Memory B cell (primary cell): ENCODE measurements around the gene MRPS26.
"Not testable (repeated sequence)": the region's sequence is repeated elsewhere in the genome, so short reads cannot be mapped to it uniquely, and the experiment has no call there.

Source experiments
- ATAC-seq: fragments of 150-1000 bp; cut with Tn5 transposase; 2 replicates; pipeline ENCODE4 v1.10.0; 2021; ENCODE audit warnings: low read depth, mild to moderate bottlenecking, moderate library complexity
- DNase-seq, 2 donors: peaks; one replicate each; pipeline ENCODE4 v3.0.0; 2022; ENCODE audit warnings: low spot score in 2 of 2
- H3K27ac Mint-ChIP-seq: one replicate; pipeline ENCODE4 v1.8.0; 2022; ENCODE audit warnings: mild to moderate bottlenecking, moderate library complexity, mixed read lengths
- H3K27me3 Mint-ChIP-seq: one replicate; pipeline ENCODE4 v1.8.0; 2022; ENCODE audit warnings: mixed read lengths
- H3K36me3 Mint-ChIP-seq: one replicate; pipeline ENCODE4 v1.8.0; 2022; ENCODE audit warnings: mild to moderate bottlenecking, mixed read lengths
- H3K4me1 Mint-ChIP-seq: one replicate; pipeline ENCODE4 v1.8.0; 2022; ENCODE audit warnings: mixed read lengths
- H3K4me3 Mint-ChIP-seq: one replicate; pipeline ENCODE4 v1.8.0; 2022; ENCODE audit warnings: mild to moderate bottlenecking, moderate library complexity, mixed read lengths
- H3K9me3 Mint-ChIP-seq: one replicate; pipeline ENCODE4 v1.8.0; 2022; ENCODE audit warnings: mixed read lengths

MRPS26 gene

DNA sequence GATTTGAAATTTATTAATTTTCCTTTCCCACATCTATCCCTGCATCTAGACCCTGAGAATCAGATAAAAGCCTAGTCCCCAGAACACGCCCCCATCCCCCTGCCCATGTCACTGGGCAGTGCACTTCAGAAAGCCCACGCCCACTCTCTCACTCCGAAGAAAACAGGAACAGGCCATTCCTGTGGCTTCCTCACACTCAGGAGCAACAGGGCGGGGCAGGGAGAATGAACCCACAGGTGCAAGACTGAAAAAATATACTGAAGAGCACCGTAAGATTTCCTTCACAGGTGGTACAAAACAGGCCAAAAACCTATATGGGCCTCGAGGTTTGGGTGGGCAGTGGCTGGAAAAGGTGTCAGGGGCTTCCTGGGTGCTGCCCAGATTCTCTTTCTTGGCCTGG lies 29.0 kb downstream of the MRPS26 start:
- no peak overlapping the region for H3K4me3 Mint-ChIP-seq
- H3K9me3 Mint-ChIP-seq = peaks cover 1% of the 10 kb centered on the region
- no peaks in the 10 kb centered on the region for H3K36me3 Mint-ChIP-seq
- peaks cover 8% of the 10 kb centered on the region for H3K27me3 Mint-ChIP-seq
- no peak overlapping the region for H3K27ac Mint-ChIP-seq
- DNase-seq (no peak), ATAC-seq (no peak)
- H3K4me1 Mint-ChIP-seq = peaks cover 14% of the 10 kb centered on the region

DNA sequence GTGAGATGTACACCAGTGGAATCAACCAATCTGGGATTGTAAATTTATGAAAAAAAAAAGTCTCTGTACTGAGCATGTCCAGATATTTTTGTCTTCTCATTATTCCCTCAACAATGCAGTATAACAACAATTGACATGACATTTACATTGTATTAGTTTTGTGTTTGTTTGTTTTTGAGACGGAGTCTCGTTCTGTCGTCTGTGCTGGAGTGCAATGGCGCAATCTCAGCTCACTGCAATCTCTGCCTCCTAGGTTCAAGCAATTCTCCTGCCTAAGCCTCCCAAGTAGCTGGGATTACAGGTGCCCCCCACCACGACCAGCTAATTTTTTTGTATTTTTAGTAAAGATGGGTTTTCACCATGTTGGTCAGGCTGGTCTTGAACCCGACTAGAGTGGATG lies 29.5 kb downstream of the MRPS26 start:
- ATAC-seq, H3K27me3 Mint-ChIP-seq, DNase-seq, H3K27ac Mint-ChIP-seq, H3K4me3 Mint-ChIP-seq, H3K9me3 Mint-ChIP-seq, H3K36me3 Mint-ChIP-seq: not testable (repeated sequence)
- peaks cover 14% of the 10 kb centered on the region for H3K4me1 Mint-ChIP-seq

DNA sequence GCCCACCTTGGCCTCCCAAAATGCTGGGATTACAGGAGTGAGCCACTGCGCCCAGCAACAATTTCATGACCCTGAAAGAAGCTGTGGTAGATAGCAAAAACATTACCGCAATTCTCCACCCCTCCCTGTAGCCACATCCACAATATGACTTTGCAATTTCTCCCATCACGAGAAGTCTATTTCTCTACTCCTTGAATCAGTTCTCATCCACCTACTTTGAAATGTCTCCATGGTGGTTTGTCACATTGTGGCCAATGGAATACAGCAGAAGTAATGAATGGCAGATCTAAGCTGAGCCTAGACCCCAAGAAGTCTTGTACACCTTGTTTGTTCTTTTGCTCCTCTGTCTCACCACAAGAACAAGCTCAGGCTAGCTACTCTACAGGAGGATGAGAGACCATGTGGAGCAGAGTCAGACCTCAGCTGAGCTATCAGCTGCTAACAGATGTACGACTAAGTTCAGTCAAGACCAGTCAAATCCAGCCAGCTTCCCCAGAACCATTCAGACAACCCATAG lies 31.8 kb downstream of the MRPS26 start:
- no peaks in the 10 kb centered on the region for H3K36me3 Mint-ChIP-seq

DNA sequence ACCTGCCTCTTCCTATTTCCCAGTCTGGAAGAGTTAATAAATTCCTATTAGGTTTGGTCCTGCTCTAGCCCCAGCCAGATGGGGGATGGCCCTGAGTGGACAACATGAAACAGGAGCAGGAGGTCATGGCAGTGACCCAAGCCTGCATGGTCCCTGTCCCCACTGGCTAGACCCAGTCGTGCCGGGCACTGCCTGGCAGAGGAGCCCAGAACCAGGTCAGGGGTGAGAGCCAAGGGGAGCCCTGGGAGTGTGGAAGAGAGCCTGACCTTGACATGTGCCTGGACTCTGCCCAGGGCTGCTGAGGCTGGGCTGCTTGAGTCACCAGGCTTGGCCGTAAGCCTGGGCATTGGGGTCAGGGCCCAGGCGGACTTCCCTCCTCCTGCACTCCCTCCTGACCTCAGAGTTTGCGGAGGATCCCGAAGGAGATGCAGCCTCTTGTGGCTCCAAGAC lies 35.1 kb downstream of the MRPS26 start:
- no peak overlapping the region for H3K27ac Mint-ChIP-seq
- H3K27me3 Mint-ChIP-seq = peaks cover 38% of the 10 kb centered on the region
- H3K9me3 Mint-ChIP-seq = peaks cover 1% of the 10 kb centered on the region
- H3K36me3 Mint-ChIP-seq = no peaks in the 10 kb centered on the region
- H3K4me1 Mint-ChIP-seq = peaks cover 15% of the 10 kb centered on the region
- no peak for DNase-seq
- ATAC-seq = no peak
- no peak overlapping the region for H3K4me3 Mint-ChIP-seq

More for the DNA sequence above, 31.8 kb downstream of the MRPS26 start:
- Mint-ChIP-seq H3K4me3 (no peak overlapping the region), H3K27ac (no peak overlapping the region), H3K9me3 (peaks cover 1% of the 10 kb centered on the region), H3K27me3 (peaks cover 26% of the 10 kb centered on the region), H3K4me1 (peaks cover 11% of the 10 kb centered on the region)
- no peak for ATAC-seq
- DNase-seq = no peak

DNA sequence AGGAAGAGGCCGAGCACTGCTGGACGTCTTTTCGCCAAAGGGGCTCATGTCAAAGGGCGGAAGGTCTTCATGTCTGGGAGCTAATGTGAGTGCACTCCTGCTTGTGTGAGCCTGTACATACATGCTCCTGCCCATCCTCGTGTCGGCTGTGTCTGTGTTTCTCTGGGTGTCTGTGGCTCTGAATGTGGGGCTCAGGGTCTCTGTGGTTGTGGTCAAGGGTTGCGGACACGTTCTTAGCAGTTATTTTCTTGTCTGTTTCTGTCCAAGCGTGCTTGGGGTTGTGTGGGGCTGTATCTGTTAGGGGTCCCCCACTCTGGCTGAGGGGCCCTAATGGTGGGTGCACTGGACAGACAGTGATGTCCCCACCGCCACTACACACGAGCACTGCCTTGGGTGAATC lies 35.8 kb downstream of the MRPS26 start:
- Mint-ChIP-seq H3K4me3 (no peak overlapping the region), H3K9me3 (peaks cover 1% of the 10 kb centered on the region), H3K27ac (no peak overlapping the region), H3K36me3 (no peaks in the 10 kb centered on the region), H3K4me1 (peaks cover 15% of the 10 kb centered on the region), H3K27me3 (peaks cover 38% of the 10 kb centered on the region)
- DNase-seq (no peak), ATAC-seq (no peak)

DNA sequence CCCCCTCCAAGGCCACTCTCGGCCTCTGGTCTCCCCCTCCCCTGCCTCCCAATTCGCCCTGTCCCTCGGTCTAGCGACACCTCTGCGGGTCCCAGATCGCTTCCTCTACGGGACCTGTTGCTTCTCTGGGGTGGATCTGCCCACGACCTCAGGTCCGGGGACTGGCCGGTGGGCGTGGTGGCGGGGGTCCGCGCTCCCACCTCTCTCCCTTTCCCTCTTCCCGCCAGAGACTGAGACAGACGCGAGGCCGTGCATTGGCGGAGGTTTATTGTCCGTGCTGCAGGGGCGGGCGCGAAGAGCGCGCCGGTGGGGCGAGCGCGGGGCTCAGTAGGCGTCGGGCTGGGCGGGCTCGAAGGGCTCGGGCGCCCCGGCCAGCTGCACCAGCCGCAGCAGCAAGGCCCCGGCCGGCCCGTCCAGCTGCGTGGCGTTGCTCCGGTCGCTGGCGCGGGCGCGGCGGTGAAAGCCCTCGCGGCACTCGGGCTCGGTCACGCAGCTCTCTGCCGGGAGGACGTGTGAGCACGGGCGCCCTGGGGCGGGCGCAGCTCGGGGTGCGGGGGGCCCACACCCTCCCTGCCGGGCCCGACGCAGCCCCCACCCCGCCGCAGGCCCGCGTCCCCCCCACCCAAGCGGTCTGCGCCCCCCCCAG lies 36.6 kb downstream of the MRPS26 start:
- no peak overlapping the region for H3K27ac Mint-ChIP-seq
- peak overlapping the region; percentile 75 for H3K4me3 Mint-ChIP-seq
- no peaks in the 10 kb centered on the region for H3K9me3 Mint-ChIP-seq
- peaks cover 36% of the 10 kb centered on the region for H3K27me3 Mint-ChIP-seq
- no peaks in the 10 kb centered on the region for H3K36me3 Mint-ChIP-seq
- DNase-seq = no peak
- peaks cover 12% of the 10 kb centered on the region for H3K4me1 Mint-ChIP-seq
- ATAC-seq = peak; percentile 50

DNA sequence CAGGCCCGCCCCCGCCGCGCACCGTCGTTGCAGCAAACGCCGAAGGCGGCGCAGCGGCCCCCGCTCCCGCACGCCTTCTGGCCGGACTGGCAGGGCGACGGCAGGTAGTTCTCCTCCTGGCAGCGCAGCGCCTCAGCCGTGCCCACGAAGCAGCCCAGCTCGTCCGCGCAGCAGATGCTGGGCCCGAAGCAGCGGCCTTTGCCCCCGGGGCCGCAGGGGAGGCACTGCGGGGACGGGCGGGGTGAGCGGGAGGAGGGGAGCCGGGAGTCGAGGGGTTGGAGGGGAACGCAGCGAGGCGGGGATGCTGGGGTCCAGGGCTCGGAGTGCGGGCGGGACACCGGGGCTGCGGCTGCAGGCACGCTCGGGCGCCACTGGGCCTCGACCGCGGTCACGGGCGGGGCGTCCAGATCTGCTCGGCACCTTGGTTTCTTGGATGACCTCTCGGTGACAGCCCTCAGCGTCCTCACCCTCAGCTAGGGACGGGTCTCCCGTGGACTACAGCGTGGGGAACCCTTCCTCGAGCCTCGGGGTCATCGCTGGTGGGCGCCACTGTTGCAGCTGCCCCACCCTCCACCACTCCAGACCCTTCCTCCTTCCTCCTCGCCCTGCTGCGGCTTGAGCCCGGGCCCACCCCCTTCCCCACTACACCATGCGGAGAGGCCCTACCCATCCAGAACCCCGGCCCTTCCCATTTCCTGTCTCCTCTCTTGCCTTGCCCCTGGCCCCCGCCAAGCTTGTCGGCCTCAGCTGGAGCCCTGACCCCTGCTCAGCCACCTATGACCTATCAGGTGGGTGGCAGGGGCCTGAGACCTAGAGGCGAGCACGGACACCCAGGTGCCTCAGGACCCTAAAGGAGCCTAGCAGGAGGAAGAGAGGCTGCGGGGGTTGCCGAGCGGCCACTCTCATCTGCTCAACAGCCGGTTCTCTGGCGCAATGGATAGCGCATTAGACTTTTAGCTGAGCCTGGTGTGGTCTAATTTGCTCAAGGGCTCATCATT lies 37.4 kb downstream of the MRPS26 start:
- no peak for DNase-seq
- Mint-ChIP-seq H3K36me3 (no peaks in the 10 kb centered on the region), H3K4me3 (peak overlapping the region; percentile 66), H3K9me3 (no peaks in the 10 kb centered on the region), H3K4me1 (peaks cover 12% of the 10 kb centered on the region), H3K27ac (no peak overlapping the region), H3K27me3 (peaks cover 32% of the 10 kb centered on the region)
- peak; percentile 27 for ATAC-seq

DNA sequence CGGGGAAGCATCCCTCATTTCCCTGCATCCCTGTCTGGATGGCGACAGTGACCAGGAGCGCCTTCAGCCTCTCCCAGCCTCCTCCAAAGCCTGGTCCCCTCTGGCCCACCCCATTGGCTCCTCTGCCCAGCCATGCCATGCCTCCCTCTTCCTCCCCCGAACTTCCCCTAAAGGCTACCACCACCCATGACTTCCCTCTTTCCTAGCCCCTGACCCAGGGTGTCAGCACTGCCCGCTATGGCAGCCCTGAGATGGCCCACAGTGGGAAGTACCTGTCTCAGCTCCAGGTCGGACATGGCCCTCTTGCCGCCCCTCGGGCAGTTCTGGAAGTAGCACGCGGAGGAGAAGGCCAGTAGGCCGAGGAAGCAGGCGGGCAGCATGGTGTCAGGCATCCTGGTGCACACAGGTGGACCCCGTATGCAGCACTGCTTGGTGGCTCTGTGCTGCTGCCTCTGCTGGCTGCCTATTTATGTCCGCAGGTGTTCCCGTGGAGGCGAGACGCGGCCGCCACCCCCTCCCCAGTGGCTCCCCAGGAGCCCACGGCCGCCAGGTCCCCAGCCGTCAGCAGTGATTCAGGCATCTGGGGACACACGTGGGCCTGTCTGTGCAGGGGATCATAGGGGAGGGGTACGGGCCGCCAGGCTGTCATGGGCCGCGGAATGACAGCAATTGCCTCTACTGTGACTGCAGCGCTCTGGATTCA lies 38.6 kb downstream of the MRPS26 start, which contains the start of gene AVP:
AVP (minus strand) TSS at position 442 of the 703 bp plus-strand sequence; CDS start at position 392, 50 bp downstream.
- Mint-ChIP-seq H3K36me3 (no peaks in the 10 kb centered on the region), H3K4me3 (peak within 1 kb of the TSS; percentile 66), H3K27me3 (peaks cover 35% of the 10 kb centered on the region), H3K9me3 (no peaks in the 10 kb centered on the region), H3K27ac (no peak within 1 kb of the TSS), H3K4me1 (peaks cover 12% of the 10 kb centered on the region)
- no peak for ATAC-seq
- DNase-seq = no peak

DNA sequence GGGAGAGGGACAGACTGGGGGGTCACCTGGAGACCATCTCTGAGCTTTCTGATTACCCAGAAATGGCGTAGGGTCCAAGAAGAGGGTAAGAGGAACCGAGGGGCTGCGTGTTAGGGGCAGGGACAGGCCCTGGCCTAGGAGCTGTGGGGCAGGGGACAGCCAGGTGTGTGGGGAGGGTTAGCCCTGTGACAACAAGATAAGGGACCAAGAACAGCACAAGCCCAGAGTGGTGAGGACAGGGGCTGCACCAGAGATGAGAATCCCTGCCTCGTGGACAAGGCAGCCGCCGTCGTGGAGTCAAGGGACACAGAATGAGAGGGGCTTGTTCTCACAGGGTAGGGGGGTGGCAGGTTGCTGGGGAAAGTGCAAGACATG lies 39.1 kb downstream of the MRPS26 start:
- H3K4me3 Mint-ChIP-seq = no peak overlapping the region
- H3K27me3 Mint-ChIP-seq = peaks cover 39% of the 10 kb centered on the region
- H3K4me1 Mint-ChIP-seq = peaks cover 12% of the 10 kb centered on the region
- ATAC-seq (no peak), DNase-seq (no peak)
- H3K27ac Mint-ChIP-seq = no peak overlapping the region
- no peaks in the 10 kb centered on the region for H3K9me3 Mint-ChIP-seq
- H3K36me3 Mint-ChIP-seq = no peaks in the 10 kb centered on the region

DNA sequence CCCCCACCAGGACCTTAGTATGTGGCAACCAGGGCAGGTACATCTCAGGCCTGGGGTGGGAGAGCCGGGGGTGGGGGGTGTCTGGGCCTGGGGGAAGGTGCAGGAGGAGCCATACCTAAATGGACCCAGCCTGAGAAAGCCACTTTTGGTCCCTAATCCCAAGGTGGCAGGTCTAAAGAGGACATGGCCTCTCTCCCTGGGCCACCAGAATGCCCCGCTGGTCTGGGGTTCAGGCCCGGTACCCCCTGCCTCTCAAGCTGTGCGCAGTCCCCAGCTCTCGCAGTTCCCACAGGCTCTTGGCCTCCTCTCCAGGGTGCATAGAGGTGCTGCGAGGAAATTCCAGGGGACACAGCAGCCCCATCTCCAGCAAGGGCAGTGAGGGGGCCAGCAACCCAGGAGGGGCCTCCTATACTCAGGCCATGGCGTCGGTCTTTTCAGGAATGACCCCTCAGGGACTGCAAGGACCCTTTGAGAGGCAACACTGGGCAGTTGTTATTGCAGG lies 39.8 kb downstream of the MRPS26 start:
- Mint-ChIP-seq H3K4me1 (peaks cover 13% of the 10 kb centered on the region), H3K27ac (no peak overlapping the region), H3K36me3 (no peaks in the 10 kb centered on the region), H3K27me3 (peaks cover 41% of the 10 kb centered on the region), H3K9me3 (no peaks in the 10 kb centered on the region), H3K4me3 (no peak overlapping the region)
- ATAC-seq = no peak
- no peak for DNase-seq

DNA sequence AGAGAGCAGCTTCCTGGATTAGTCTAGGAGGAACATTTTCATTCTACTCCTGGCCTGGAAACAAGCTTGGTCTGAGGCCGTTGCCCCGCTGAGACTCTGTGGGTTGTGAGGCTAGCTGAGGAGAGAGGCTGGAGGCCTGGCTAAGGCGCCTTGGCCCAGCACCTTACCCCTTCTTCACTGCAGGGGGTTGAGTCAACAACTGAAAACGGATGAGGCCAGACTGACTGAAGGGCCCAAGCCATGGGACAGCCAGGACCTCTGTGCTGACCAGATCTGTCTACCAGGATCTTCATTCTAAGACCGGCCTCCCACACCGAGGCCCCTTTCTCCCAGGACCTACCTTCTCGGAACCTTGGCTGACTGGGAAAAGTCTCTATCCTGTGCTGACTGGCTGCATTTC lies 42.2 kb downstream of the MRPS26 start:
- Mint-ChIP-seq H3K27me3 (peaks cover 28% of the 10 kb centered on the region), H3K4me1 (peaks cover 12% of the 10 kb centered on the region), H3K9me3 (no peaks in the 10 kb centered on the region), H3K36me3 (no peaks in the 10 kb centered on the region), H3K27ac (no peak overlapping the region), H3K4me3 (no peak overlapping the region)
- no peak for ATAC-seq
- no peak for DNase-seq

DNA sequence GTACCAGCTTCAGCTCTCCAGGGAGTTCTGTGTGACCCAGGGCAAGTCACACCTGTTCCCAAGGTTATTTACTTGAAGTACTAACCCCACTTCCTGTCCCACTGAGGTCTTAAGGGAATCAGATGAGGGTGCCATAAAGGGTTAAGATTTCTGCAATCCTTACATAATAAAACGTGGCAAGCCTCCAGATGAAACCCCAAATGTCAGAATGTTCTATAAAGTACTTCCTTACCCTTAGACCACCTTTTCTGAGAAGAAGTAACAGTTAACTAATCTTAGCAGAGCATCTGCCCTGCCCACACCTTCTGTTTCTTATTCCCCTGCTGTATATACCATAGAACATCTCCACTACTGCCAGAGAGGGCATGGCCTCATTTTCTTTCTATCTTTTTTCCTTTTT lies 44.7 kb downstream of the MRPS26 start:
- DNase-seq (no peak), ATAC-seq (no peak)
- Mint-ChIP-seq H3K9me3 (no peaks in the 10 kb centered on the region), H3K4me3 (no peak overlapping the region), H3K4me1 (peaks cover 8% of the 10 kb centered on the region), H3K36me3 (no peaks in the 10 kb centered on the region), H3K27me3 (peaks cover 16% of the 10 kb centered on the region), H3K27ac (no peak overlapping the region)

DNA sequence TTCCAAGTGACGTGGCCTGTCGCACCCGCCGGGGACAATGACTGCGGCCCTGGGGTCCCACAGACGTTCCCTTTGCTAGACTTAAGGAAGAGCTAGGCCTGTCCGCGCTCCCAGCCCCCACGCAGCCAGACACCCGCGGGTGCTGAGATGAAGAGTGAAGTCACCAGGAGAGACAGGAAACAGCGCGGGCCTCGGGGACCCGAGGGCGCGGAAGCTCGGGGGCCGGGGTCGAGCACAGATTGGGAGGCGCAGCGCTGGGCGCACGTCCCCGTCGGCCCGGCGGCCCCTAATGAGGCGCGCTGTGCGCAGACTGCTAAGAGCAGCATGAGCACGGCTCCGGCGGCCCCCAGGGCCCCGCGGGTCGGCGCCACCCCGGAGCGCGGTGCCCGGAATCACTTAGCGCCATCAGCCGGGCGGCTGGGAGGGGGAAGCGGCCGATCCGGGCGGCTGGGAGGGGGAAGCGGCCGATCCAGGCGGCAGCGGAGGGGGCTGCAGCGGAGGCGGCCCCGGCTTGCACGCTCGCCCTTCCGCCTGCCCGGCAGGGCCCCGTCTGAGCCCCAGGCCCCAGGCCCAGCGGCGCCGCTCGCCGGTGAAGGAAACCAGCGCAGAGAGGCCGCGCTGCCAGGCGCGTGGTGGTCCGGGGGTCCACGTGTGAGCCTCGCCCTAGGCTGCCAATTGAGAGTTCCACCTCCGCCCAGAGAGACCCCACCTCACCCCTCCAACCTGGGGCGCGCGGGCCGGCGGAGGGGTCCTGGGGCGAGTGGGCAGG lies 46.9 kb downstream of the MRPS26 start:
- Mint-ChIP-seq H3K9me3 (no peaks in the 10 kb centered on the region), H3K36me3 (no peaks in the 10 kb centered on the region), H3K27me3 (peaks cover 16% of the 10 kb centered on the region), H3K4me3 (peak overlapping the region; percentile 89), H3K27ac (peak overlapping the region; percentile 87), H3K4me1 (peaks cover 8% of the 10 kb centered on the region)
- DNase-seq (peak; percentile 44 to 51), ATAC-seq (peak; percentile 36)
